PC-9 (cell line): ENCODE results near the gene FUZ. TPM values are rescaled to one million over a fixed set of nuclear protein-coding genes. Genes with fewer than 3 reads are reported as not detected.

Experiments used
- BruUV-seq: library from RNA; stranded (reverse); fragments of 400-500 nt; replicated peaks from 2 replicates; lab custom pipeline; 2021; lab: Mats Ljungman, UMichigan
- CTCF ChIA-PET: fragments of 300-600 bp; sonication (Branson Sonifier 250); formaldehyde crosslinking; loops from one replicate; lab custom pipeline; 2022; ENCODE audit warnings: antibody characterized with exemption; lab: Charles Lee
- POLR2A ChIA-PET: fragments of 300-600 bp; sonication (Branson Sonifier 250); formaldehyde crosslinking; loops from one replicate; lab custom pipeline; 2022; ENCODE audit warnings: antibody characterized with exemption; ENCODE audit not compliant: unreplicated experiment; lab: Charles Lee
- DNase-seq, 2 experiments: peaks; one replicate each; pipeline versions ENCODE4 v3.0.0 to v3.0.0-alpha.2; 2015 to 2022; ENCODE audit warnings: mixed read lengths in 1 of 2
- H2AFZ ChIP-seq: fragments of 200-600 bp; sonication (generic); 2 replicates; pipeline ENCODE4 v1.8.1; 2017; ENCODE audit warnings: antibody characterized with exemption
- H3F3A ChIP-seq: fragments of 200-600 bp; sonication (generic); 2 replicates; pipeline ENCODE4 v1.8.1; 2017; ENCODE audit warnings: antibody characterized with exemption, mild to moderate bottlenecking, low read depth; ENCODE audit not compliant: insufficient read depth
- H3K27ac ChIP-seq: fragments of 200-600 bp; sonication (generic); 2 replicates; pipeline ENCODE4 v1.6.1; 2016; ENCODE audit warnings: mixed run types
- H3K27me3 ChIP-seq: fragments of 200-600 bp; sonication (generic); 2 replicates; pipeline ENCODE4 v1.6.1; 2016; ENCODE audit warnings: low read depth, mixed run types; ENCODE audit not compliant: insufficient read depth
- H3K36me3 ChIP-seq: fragments of 200-600 bp; sonication (generic); 2 replicates; pipeline ENCODE4 v1.6.1; 2016; ENCODE audit warnings: low read depth, mixed run types
- H3K4me1 ChIP-seq: fragments of 200-600 bp; sonication (generic); replicated peaks from 2 replicates; pipeline ENCODE4 v1.6.1; 2016; ENCODE audit warnings: mixed run types; ENCODE audit not compliant: insufficient read depth
- H3K4me2 ChIP-seq: fragments of 200-600 bp; sonication (generic); 2 replicates; pipeline ENCODE4 v1.6.1; 2017; ENCODE audit warnings: mixed run types
- H3K4me3 ChIP-seq: fragments of 200-600 bp; sonication (generic); 2 replicates; pipeline ENCODE4 v1.6.1; 2016; ENCODE audit warnings: mixed run types
- H3K79me2 ChIP-seq: fragments of 200-600 bp; sonication (generic); 2 replicates; pipeline ENCODE4 v1.6.1; 2017; ENCODE audit warnings: low read depth, mixed run types
- H3K9me2 ChIP-seq: fragments of 200-600 bp; sonication (generic); 2 replicates; pipeline ENCODE4 v1.8.1; 2017; ENCODE audit warnings: mild to moderate bottlenecking; ENCODE audit not compliant: insufficient read depth
- H3K9me3 ChIP-seq: fragments of 200-600 bp; sonication (generic); 2 replicates; pipeline ENCODE4 v1.8.1; 2016; ENCODE audit warnings: low read depth; ENCODE audit not compliant: insufficient read depth
- H4K20me1 ChIP-seq: fragments of 200-600 bp; sonication (generic); 2 replicates; pipeline ENCODE4 v1.8.1; 2017; ENCODE audit not compliant: insufficient read depth
- CTCF ChIP-seq: fragments of 200-600 bp; sonication (generic); conservative IDR thresholded peaks from 2 replicates; pipeline ENCODE4 v1.6.1; 2017; ENCODE audit warnings: mixed run types, antibody characterized with exemption, mild to moderate bottlenecking, moderate library complexity
- EZH2 ChIP-seq: fragments of 200-600 bp; sonication (generic); IDR thresholded peaks from 2 replicates; pipeline ENCODE4 v1.8.0; 2017; ENCODE audit warnings: antibody characterized with exemption, low read depth
- intact Hi-C: fragments of 100-400 bp; cut with micrococcal nuclease; formaldehyde crosslinking; loops from one replicate; pipeline ENCODE4 v1.10.0; 2022; ENCODE audit not compliant: unreplicated experiment
- total RNA-seq: library from RNA; stranded (reverse); gene quantifications from 2 replicates; pipeline ENCODE4 v1.2.3, GENCODE V29; 2021

The FUZ gene
- total RNA-seq, 1 experiment from 2014 or later: 50.0 TPM

- no TSS peak for BruUV-seq
- H3K79me2 ChIP-seq: no peaks in the 10 kb centered on the region
- no peak overlapping the region for H2AFZ ChIP-seq
- H3K9me2 ChIP-seq: no peaks in the 10 kb centered on the region
- H3F3A ChIP-seq: peaks cover 21% of the 10 kb centered on the region; the same call in 1 of the 2 replicates
- no peaks in the 10 kb centered on the region for H3K9me3 ChIP-seq
- no peaks in the 10 kb centered on the region for H3K4me1 ChIP-seq
- DNase-seq: no peak
- H3K36me3 ChIP-seq: no peaks in the 10 kb centered on the region; the same call in 1 of the 2 replicates
- no peak overlapping the region for H3K4me3 ChIP-seq
- intact Hi-C loops: no loop called here
- H4K20me1 ChIP-seq: no peaks in the 10 kb centered on the region; the same call in none of the 2 replicates
- H3K4me2 ChIP-seq: no peak overlapping the region
- POLR2A ChIA-PET: no interaction called here
- CTCF ChIA-PET: no interaction called here
- H3K27ac ChIP-seq: no peak overlapping the region
- TF ChIP-seq CTCF (no peak), EZH2 (no peak)
- no peaks in the 10 kb centered on the region for H3K27me3 ChIP-seq
Measured at GRCh38 chr19:49801966-49802661, 11.0 kb downstream of the FUZ start.

DNA sequence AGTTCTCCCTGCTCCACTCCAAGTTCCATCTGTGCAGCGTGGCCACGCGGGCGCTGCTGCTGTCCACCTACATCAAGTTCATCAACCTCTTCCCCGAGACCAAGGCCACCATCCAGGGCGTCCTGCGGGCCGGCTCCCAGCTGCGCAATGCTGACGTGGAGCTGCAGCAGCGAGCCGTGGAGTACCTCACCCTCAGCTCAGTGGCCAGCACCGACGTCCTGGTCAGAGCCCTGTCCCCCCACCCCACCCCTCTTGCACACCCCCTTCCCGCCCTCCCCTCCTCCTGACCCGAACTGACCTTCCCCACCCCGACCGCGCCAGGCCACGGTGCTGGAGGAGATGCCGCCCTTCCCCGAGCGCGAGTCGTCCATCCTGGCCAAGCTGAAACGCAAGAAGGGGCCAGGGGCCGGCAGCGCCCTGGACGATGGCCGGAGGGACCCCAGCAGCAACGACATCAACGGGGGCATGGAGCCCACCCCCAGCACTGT, 11.6 kb downstream of the FUZ start:
- no peak overlapping the region for H3K4me3 ChIP-seq
- CTCF ChIA-PET: no interaction called here
- no peaks in the 10 kb centered on the region for H3K79me2 ChIP-seq

GRCh38 chr19:49800771-49801170, 12.3 kb downstream of the FUZ start:
- H3K27me3 ChIP-seq: no peaks in the 10 kb centered on the region
- H3K9me2 ChIP-seq: no peaks in the 10 kb centered on the region
- BruUV-seq: no TSS peak
- no peaks in the 10 kb centered on the region for H3K9me3 ChIP-seq
- TF ChIP-seq EZH2: no peak
- TF ChIP-seq CTCF: no peak
- H3K4me3 ChIP-seq: no peak overlapping the region
- DNase-seq: no peak
- peaks cover 11% of the 10 kb centered on the region; the same call in 1 of the 2 replicates for H3F3A ChIP-seq
- no peaks in the 10 kb centered on the region for H3K79me2 ChIP-seq
- CTCF ChIA-PET: interaction anchor here (0.7 kb wide), 1 partner anchor 69 kb away, joined by 3 read pairs; no protein-coding TSS in a partner anchor
- H3K36me3 ChIP-seq: peaks cover 5% of the 10 kb centered on the region; the same call in 1 of the 2 replicates
- H4K20me1 ChIP-seq: no peaks in the 10 kb centered on the region; the same call in none of the 2 replicates
- POLR2A ChIA-PET: no interaction called here
- H3K27ac ChIP-seq: no peak overlapping the region
- H3K4me2 ChIP-seq: no peak overlapping the region
- H3K4me1 ChIP-seq: no peaks in the 10 kb centered on the region
- intact Hi-C loops: no loop called here
- no peak overlapping the region for H2AFZ ChIP-seq

More for the DNA sequence above, 11.6 kb downstream of the FUZ start:
- no peak for TF ChIP-seq EZH2
- no peak for TF ChIP-seq CTCF
- H3K4me2 ChIP-seq: no peak overlapping the region
- H3K36me3 ChIP-seq: no peaks in the 10 kb centered on the region; the same call in 1 of the 2 replicates
- no peak for DNase-seq
- H3K27me3 ChIP-seq: no peaks in the 10 kb centered on the region
- intact Hi-C loops: no loop called here
- H2AFZ ChIP-seq: no peak overlapping the region
- no peak overlapping the region for H3K27ac ChIP-seq
- H3F3A ChIP-seq: peaks cover 18% of the 10 kb centered on the region; the same call in 1 of the 2 replicates
- H3K9me3 ChIP-seq: no peaks in the 10 kb centered on the region
- no peaks in the 10 kb centered on the region for H3K4me1 ChIP-seq
- H3K9me2 ChIP-seq: no peaks in the 10 kb centered on the region
- no TSS peak for BruUV-seq
- H4K20me1 ChIP-seq: no peaks in the 10 kb centered on the region; the same call in none of the 2 replicates
- POLR2A ChIA-PET: no interaction called here
